HCT116 (cell line): ENCODE data around the gene LILRB1. TPM values are rescaled to one million over a fixed set of nuclear protein-coding genes. Genes with fewer than 3 reads are reported as not detected.

ENCODE experiments used
- ATAC-seq: fragments of 200-7000 bp; cut with Tn5 transposase; 2 replicates; pipeline ENCODE4 v1.9.1; 2020; ENCODE audit warnings: mild to moderate bottlenecking, moderate library complexity
- BruUV-seq: library from RNA; stranded (reverse); fragments of 400-500 nt; replicated peaks from 2 replicates; lab custom pipeline; 2021; lab: Mats Ljungman, UMichigan
- CTCF ChIA-PET: fragments of 300-600 bp; sonication (Branson Sonifier 250); formaldehyde crosslinking; loops from one replicate; lab custom pipeline; 2021; ENCODE audit warnings: antibody characterized with exemption; lab: Charles Lee
- POLR2A ChIA-PET: fragments of 300-600, 350-600 bp; sonication (Branson Sonifier 250); formaldehyde crosslinking; loops from one replicate; lab custom pipeline; 2021; ENCODE audit warnings: antibody characterized with exemption; lab: Charles Lee
- RAD21 ChIA-PET, 2 experiments: fragments of 300-600 bp; sonication (Branson Sonifier 250); formaldehyde crosslinking; loops; one replicate each; lab custom pipeline; 2023; ENCODE audit warnings: low total read pairs in 2 of 2; ENCODE audit not compliant: uncharacterized antibody in 2 of 2, unreplicated experiment in 2 of 2, low non-redundant PET in 1 of 2; lab: Charles Lee
- DNase-seq: peaks from one replicate; pipeline ENCODE4 v3.0.0-alpha.2; 2010; ENCODE audit warnings: low read depth, low spot score
- H2AFZ ChIP-seq: fragments of 200-600 bp; shearing (Covaris generic), sonication (generic); 2 replicates; pipeline ENCODE4 v1.6.1; 2017; ENCODE audit warnings: low read depth, mixed run types, mixed read lengths, antibody characterized with exemption, low read length; ENCODE audit not compliant: poor library complexity, severe bottlenecking
- H3K27ac ChIP-seq: 2 replicates; pipeline ENCODE4 v1.5.1; 2012; ENCODE audit warnings: low read depth, low read length
- H3K27me3 ChIP-seq: fragments of 200-600 bp; sonication (generic); 2 replicates; pipeline ENCODE4 v1.6.1; 2016; ENCODE audit warnings: mixed run types, low read length, mixed read lengths; ENCODE audit not compliant: insufficient read depth
- H3K36me3 ChIP-seq, 2 experiments: fragments of 200-500 bp in 1 of 2; fragments of 200-600 bp in 1 of 2; sonication (Bioruptor generic) in 1 of 2; sonication (generic) in 1 of 2; 2 replicates each; pipeline versions ENCODE4 v1.5.1 to v1.6.1; 2014 to 2016; ENCODE audit warnings: low read length in 2 of 2, inconsistent platforms in 1 of 2, mixed read lengths in 1 of 2, mixed run types in 1 of 2; ENCODE audit not compliant: insufficient read depth in 2 of 2, control insufficient read depth in 1 of 2
- H3K4me1 ChIP-seq, 2 experiments: fragments of 200-600 bp in 1 of 2; sonication (generic) in 1 of 2; 2 replicates each; pipeline versions ENCODE4 v1.5.1 to v1.6.1; 2012 to 2017; ENCODE audit warnings: low read length in 2 of 2, inconsistent platforms in 1 of 2, mild to moderate bottlenecking in 1 of 2, mixed read lengths in 1 of 2, mixed run types in 1 of 2, moderate library complexity in 1 of 2; ENCODE audit not compliant: insufficient read depth in 2 of 2, control insufficient read depth in 1 of 2
- H3K4me2 ChIP-seq: fragments of 200-600 bp; sonication (generic); 2 replicates; pipeline ENCODE4 v1.6.1; 2017; ENCODE audit warnings: mixed run types, low read length, mixed read lengths
- H3K4me3 ChIP-seq, 2 experiments: fragments of 200-600 bp in 1 of 2; sonication (generic) in 1 of 2; replicated peaks in 1 of 2; 2 replicates each; pipeline ENCODE4 v1.5.1; 2011 to 2016; ENCODE audit warnings: low read length in 2 of 2, control low read depth in 1 of 2, low read depth in 1 of 2, mild to moderate bottlenecking in 1 of 2, mixed read lengths in 1 of 2, mixed run types in 1 of 2
- H3K79me2 ChIP-seq: fragments of 200-600 bp; sonication (generic); 2 replicates; pipeline ENCODE4 v1.6.1; 2017; ENCODE audit warnings: mild to moderate bottlenecking, mixed run types, low read length, moderate library complexity, mixed read lengths; ENCODE audit not compliant: insufficient read depth
- H3K9ac ChIP-seq: fragments of 200-600 bp; sonication (generic); 2 replicates; pipeline ENCODE4 v1.6.1; 2016; ENCODE audit warnings: low read length, mixed read lengths
- H3K9me2 ChIP-seq: fragments of 200-600 bp; sonication (generic), shearing (Covaris generic); 2 replicates; pipeline ENCODE4 v1.6.1; 2017; ENCODE audit warnings: mixed run types, mild to moderate bottlenecking, moderate library complexity; ENCODE audit not compliant: insufficient read depth
- H3K9me3 ChIP-seq, 2 experiments: fragments of 200-500 bp in 1 of 2; fragments of 200-600 bp in 1 of 2; sonication (Bioruptor generic) in 1 of 2; sonication (generic) in 1 of 2; 2 replicates each; pipeline ENCODE4 v1.6.1; 2014 to 2017; ENCODE audit warnings: low read length in 2 of 2, mixed read lengths in 2 of 2, inconsistent platforms in 1 of 2, low read depth in 1 of 2, mild to moderate bottlenecking in 1 of 2, mixed run types in 1 of 2, moderate library complexity in 1 of 2; ENCODE audit not compliant: control insufficient read depth in 1 of 2, insufficient read depth in 1 of 2
- H4K20me1 ChIP-seq: fragments of 200-600 bp; sonication (generic), shearing (Covaris generic); 2 replicates; pipeline ENCODE4 v1.6.1; 2017; ENCODE audit warnings: mixed run types, mild to moderate bottlenecking, moderate library complexity; ENCODE audit not compliant: insufficient read depth
- ATF3 ChIP-seq: IDR thresholded peaks from 2 replicates; pipeline ENCODE4 v1.6.1; 2012
- CBX3 ChIP-seq: IDR thresholded peaks from 2 replicates; pipeline ENCODE4 v1.6.1; 2012; ENCODE audit warnings: low read depth
- CEBPB ChIP-seq: IDR thresholded peaks from 2 replicates; pipeline ENCODE4 v1.6.1; 2012; ENCODE audit warnings: low read depth
- CTCF ChIP-seq, 3 experiments: fragments of 200-600 bp in 1 of 3; sonication (generic) in 1 of 3; IDR thresholded peaks in 2 of 3; conservative IDR thresholded peaks in 1 of 3; 2 replicates each; pipeline ENCODE4 v1.5.1; 2012 to 2017; ENCODE audit warnings: low read depth in 2 of 3, low read length in 2 of 3, antibody characterized with exemption in 1 of 3, borderline replicate concordance in 1 of 3, control low read depth in 1 of 3, mild to moderate bottlenecking in 1 of 3, mixed read lengths in 1 of 3, mixed run types in 1 of 3, moderate library complexity in 1 of 3; ENCODE audit not compliant: insufficient read depth in 1 of 3
- EGR1 ChIP-seq: IDR thresholded peaks from 2 replicates; pipeline ENCODE4 v1.6.1; 2012; ENCODE audit warnings: low read depth
- ELF1 ChIP-seq: IDR thresholded peaks from 2 replicates; pipeline ENCODE4 v1.6.1; 2012; ENCODE audit warnings: low read depth, borderline replicate concordance
- EZH2phosphoT487 ChIP-seq: fragments of 200-600 bp; IDR thresholded peaks from 2 replicates; pipeline ENCODE4 v1.6.1; 2018; ENCODE audit warnings: antibody characterized with exemption, borderline replicate concordance
- FOSL1 ChIP-seq: IDR thresholded peaks from 2 replicates; pipeline ENCODE4 v1.6.1; 2012; ENCODE audit warnings: low read depth
- JUND ChIP-seq: IDR thresholded peaks from 2 replicates; pipeline ENCODE4 v1.6.1; 2012
- MAX ChIP-seq: IDR thresholded peaks from 2 replicates; pipeline ENCODE4 v1.6.1; 2012
- POLR2A ChIP-seq: IDR thresholded peaks from 2 replicates; pipeline ENCODE4 v1.7.0; 2011; ENCODE audit warnings: borderline replicate concordance; ENCODE audit not compliant: insufficient read depth, insufficient read length; ENCODE audit errors: extremely low read depth
- REST ChIP-seq: IDR thresholded peaks from 2 replicates; pipeline ENCODE4 v1.6.1; 2012; ENCODE audit warnings: low read depth
- SIN3A ChIP-seq: IDR thresholded peaks from 2 replicates; pipeline ENCODE4 v1.6.1; 2012; ENCODE audit warnings: low read depth
- SP1 ChIP-seq: IDR thresholded peaks from 2 replicates; pipeline ENCODE4 v1.6.1; 2012; ENCODE audit warnings: low read depth
- TCF7L2 ChIP-seq: IDR thresholded peaks from 2 replicates; pipeline ENCODE4 v1.7.0; 2011; ENCODE audit warnings: borderline replicate concordance, inconsistent platforms; ENCODE audit not compliant: insufficient read depth, insufficient read length; ENCODE audit errors: extremely low read depth
- ZFX ChIP-seq: fragments of 450-650 bp; IDR thresholded peaks from 2 replicates; pipeline ENCODE4 v1.6.1; 2017
- ZNF274 ChIP-seq: fragments of 200-500 bp; sonication (Bioruptor generic); IDR thresholded peaks from 2 replicates; pipeline ENCODE4 v1.6.1; 2014; ENCODE audit warnings: mild to moderate bottlenecking, low read depth, low read length, inconsistent platforms
- intact Hi-C: fragments of 100-400 bp; cut with micrococcal nuclease; formaldehyde crosslinking; loops from 2 replicates; pipeline ENCODE4 v1.10.0; 2022
- total RNA-seq: library from RNA; stranded (reverse); gene quantifications from one replicate; pipeline ENCODE4 v1.2.1, GENCODE V29; 2021; ENCODE audit not compliant: unreplicated experiment

The LILRB1 gene
- total RNA-seq, 1 experiment from 2014 or later: not detected

- RAD21 ChIA-PET: no interaction called here
- CTCF ChIA-PET: no interaction called here
Measured at GRCh38 chr19:54607785-54608150, 22.5 kb upstream of the LILRB1 start.

More at GRCh38 chr19:54607785-54608150, 22.5 kb upstream of the LILRB1 start:
- no peak overlapping the region for H2AFZ ChIP-seq
- POLR2A ChIA-PET: no interaction called here
- no peak for ATAC-seq
- no peak overlapping the region for H3K4me3 ChIP-seq
- no peak overlapping the region for H3K4me2 ChIP-seq
- intact Hi-C loops: no loop called here
- peaks cover 35% of the 10 kb centered on the region for H3K27me3 ChIP-seq
- TF ChIP-seq TCF7L2: no peak
- no peak for TF ChIP-seq SIN3A
- no peak for TF ChIP-seq ZFX
- no peak for TF ChIP-seq CEBPB
- no peak for TF ChIP-seq ZNF274
- TF ChIP-seq MAX: no peak
- no peak for TF ChIP-seq SP1
- no peak for TF ChIP-seq POLR2A
- TF ChIP-seq JUND: no peak
- TF ChIP-seq FOSL1: no peak
- no peak for TF ChIP-seq EGR1
- TF ChIP-seq ATF3: no peak
- TF ChIP-seq REST: no peak
- TF ChIP-seq ELF1: no peak
- TF ChIP-seq CBX3: no peak
- TF ChIP-seq CTCF (IDR thresholded peaks at IDR 0.05 in 2 of 3, conservative IDR thresholded peaks at IDR 0.05 in 1 of 3; ENCODE audit: borderline replicate concordance in 1 of 3, insufficient read depth in 1 of 3, low read depth in 2 of 3, low read length in 2 of 3): no peak
- no peak for TF ChIP-seq EZH2phosphoT487
- no peak overlapping the region for H3K9ac ChIP-seq
- no peaks in the 10 kb centered on the region for H3K79me2 ChIP-seq
- H3K9me2 ChIP-seq: no peaks in the 10 kb centered on the region
- BruUV-seq: no TSS peak
- H3K36me3 ChIP-seq: no peaks in the 10 kb centered on the region
- no peaks in the 10 kb centered on the region for H3K9me3 ChIP-seq
- H3K27ac ChIP-seq: no peak overlapping the region
- H3K4me1 ChIP-seq: no peaks in the 10 kb centered on the region
- no peak for DNase-seq
- H4K20me1 ChIP-seq: no peaks in the 10 kb centered on the region
